ENCODE data around the gene VAV2.

DNA sequence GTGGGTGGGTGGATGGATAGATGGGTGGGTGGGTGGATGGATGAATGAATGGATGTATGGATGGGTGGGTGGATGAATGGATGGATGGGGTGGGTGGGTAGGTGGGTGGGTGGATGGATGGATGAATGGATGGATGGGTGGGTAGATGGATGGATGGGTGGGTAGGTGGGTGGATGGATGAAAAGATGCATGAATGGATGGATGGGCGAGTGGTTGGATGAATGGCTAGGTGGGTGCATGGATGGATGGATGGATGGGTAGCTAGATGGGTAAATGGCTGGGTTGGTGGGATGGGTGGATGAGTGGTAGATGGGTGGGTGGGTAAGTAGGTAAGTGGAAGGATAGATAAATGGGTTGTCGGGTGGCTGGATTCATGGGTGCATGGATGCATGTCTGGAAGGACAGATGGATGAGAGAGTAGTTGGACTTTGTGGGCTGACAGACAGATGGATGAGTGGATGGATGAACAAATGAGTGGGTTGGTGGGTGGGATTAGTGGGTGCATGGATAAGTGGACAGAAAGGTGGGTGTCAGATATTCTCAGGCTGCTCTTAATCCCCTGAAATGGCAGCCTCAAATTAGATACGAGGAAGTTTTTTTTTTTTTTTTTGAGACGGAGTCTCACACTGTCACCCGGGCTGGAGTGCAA lies 153.1 kb downstream of the VAV2 start:
- TF ChIP-seq, protein P1, sequence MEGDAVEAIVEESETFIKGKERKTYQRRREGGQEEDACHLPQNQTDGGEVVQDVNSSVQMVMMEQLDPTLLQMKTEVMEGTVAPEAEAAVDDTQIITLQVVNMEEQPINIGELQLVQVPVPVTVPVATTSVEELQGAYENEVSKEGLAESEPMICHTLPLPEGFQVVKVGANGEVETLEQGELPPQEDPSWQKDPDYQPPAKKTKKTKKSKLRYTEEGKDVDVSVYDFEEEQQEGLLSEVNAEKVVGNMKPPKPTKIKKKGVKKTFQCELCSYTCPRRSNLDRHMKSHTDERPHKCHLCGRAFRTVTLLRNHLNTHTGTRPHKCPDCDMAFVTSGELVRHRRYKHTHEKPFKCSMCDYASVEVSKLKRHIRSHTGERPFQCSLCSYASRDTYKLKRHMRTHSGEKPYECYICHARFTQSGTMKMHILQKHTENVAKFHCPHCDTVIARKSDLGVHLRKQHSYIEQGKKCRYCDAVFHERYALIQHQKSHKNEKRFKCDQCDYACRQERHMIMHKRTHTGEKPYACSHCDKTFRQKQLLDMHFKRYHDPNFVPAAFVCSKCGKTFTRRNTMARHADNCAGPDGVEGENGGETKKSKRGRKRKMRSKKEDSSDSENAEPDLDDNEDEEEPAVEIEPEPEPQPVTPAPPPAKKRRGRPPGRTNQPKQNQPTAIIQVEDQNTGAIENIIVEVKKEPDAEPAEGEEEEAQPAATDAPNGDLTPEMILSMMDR (IDR thresholded peaks at IDR 0.05), result no peak
- no peak for TF ChIP-seq ZFX (IDR thresholded peaks at IDR 0.05; ENCODE audit: borderline replicate concordance)
